OCI-LY1 (cell line): ENCODE measurements around the gene RPL12.

Experiments
- H2AFZ ChIP-seq: fragments of 200-600 bp; sonication (generic), shearing (Covaris generic); 2 replicates; pipeline ENCODE4 v1.6.0; 2014; ENCODE audit warnings: antibody characterized with exemption, mild to moderate bottlenecking, low read length
- H3F3A ChIP-seq: fragments of 200-600 bp; sonication (generic), shearing (Covaris generic); 2 replicates; pipeline ENCODE4 v1.6.0; 2014; ENCODE audit warnings: mild to moderate bottlenecking, antibody characterized with exemption, low read length, moderate library complexity; ENCODE audit not compliant: insufficient read depth
- H3K27ac ChIP-seq: fragments of 200-600 bp; sonication (generic); 2 replicates; pipeline ENCODE4 v1.5.1; 2014; ENCODE audit warnings: low read length, mixed run types, mild to moderate bottlenecking, low read depth; ENCODE audit not compliant: poor library complexity, severe bottlenecking
- H3K27me3 ChIP-seq: fragments of 200-600 bp; sonication (generic); 2 replicates; pipeline ENCODE4 v1.6.0; 2014; ENCODE audit warnings: antibody characterized with exemption, mild to moderate bottlenecking, low read length, moderate library complexity; ENCODE audit not compliant: insufficient read depth
- H3K36me3 ChIP-seq: fragments of 200-600 bp; sonication (generic); 2 replicates; pipeline ENCODE4 v1.6.1; 2014; ENCODE audit warnings: mild to moderate bottlenecking, antibody characterized with exemption, low read length, moderate library complexity, mixed read lengths; ENCODE audit not compliant: insufficient read depth
- H3K4me1 ChIP-seq: fragments of 200-600 bp; sonication (generic); 2 replicates; pipeline ENCODE4 v1.5.1; 2014; ENCODE audit warnings: mild to moderate bottlenecking, low read length, moderate library complexity; ENCODE audit not compliant: insufficient read depth, severe bottlenecking
- H3K4me2 ChIP-seq: fragments of 200-600 bp; sonication (generic), shearing (Covaris generic); 2 replicates; pipeline ENCODE4 v1.6.1; 2014; ENCODE audit warnings: low read length
- H3K4me3 ChIP-seq: fragments of 200-600 bp; sonication (generic); 2 replicates; pipeline ENCODE4 v1.5.1; 2014; ENCODE audit warnings: low read length, low read depth, mild to moderate bottlenecking, mixed read lengths; ENCODE audit not compliant: poor library complexity, severe bottlenecking
- H3K79me2 ChIP-seq: fragments of 200-600 bp; shearing (Covaris generic); 2 replicates; pipeline ENCODE4 v1.6.1; 2016; ENCODE audit warnings: mixed run types, low read length, mixed read lengths; ENCODE audit not compliant: insufficient read depth
- H3K9ac ChIP-seq: fragments of 200-600 bp; sonication (generic), shearing (Covaris generic); 2 replicates; pipeline ENCODE4 v1.6.1; 2014; ENCODE audit warnings: mild to moderate bottlenecking, low read length, mixed read lengths
- H3K9me2 ChIP-seq: fragments of 200-600 bp; sonication (generic), shearing (Covaris generic); 2 replicates; pipeline ENCODE4 v1.6.1; 2014; ENCODE audit warnings: low read depth, mild to moderate bottlenecking, low read length, mixed read lengths
- H3K9me3 ChIP-seq: fragments of 200-600 bp; shearing (Covaris generic); 2 replicates; pipeline ENCODE4 v1.6.1; 2014; ENCODE audit warnings: low read length, mixed read lengths
- H4K20me1 ChIP-seq: fragments of 200-600 bp; sonication (generic), shearing (Covaris generic); 2 replicates; pipeline ENCODE4 v1.6.0; 2016; ENCODE audit warnings: mild to moderate bottlenecking, low read length; ENCODE audit not compliant: insufficient read depth
- CTCF ChIP-seq: fragments of 200-600 bp; sonication (generic), shearing (Covaris generic); IDR thresholded peaks from 2 replicates; pipeline ENCODE4 v1.5.1; 2017; ENCODE audit warnings: mild to moderate bottlenecking, antibody characterized with exemption, low read length, moderate library complexity, mixed read lengths
- EZH2 ChIP-seq: fragments of 200-600 bp; sonication (generic), shearing (Covaris generic); IDR thresholded peaks from 2 replicates; pipeline ENCODE4 v1.8.0; 2017; ENCODE audit warnings: borderline replicate concordance, mixed run types, mild to moderate bottlenecking, antibody characterized with exemption, low read length, moderate library complexity, mixed read lengths

The RPL12 gene

GRCh38 chr9:127479507-127480081 is 28.4 kb upstream of the RPL12 start:
- no peaks in the 10 kb centered on the region for H3K79me2 ChIP-seq
- H2AFZ ChIP-seq: no peak overlapping the region
- H3K9me3 ChIP-seq: no peaks in the 10 kb centered on the region
- H3K4me2 ChIP-seq: no peak overlapping the region
- H3K4me1 ChIP-seq: no peaks in the 10 kb centered on the region
- no peak overlapping the region for H3K4me3 ChIP-seq
- no peaks in the 10 kb centered on the region for H3F3A ChIP-seq
- peaks cover 19% of the 10 kb centered on the region; the same call in 1 of the 2 replicates for H3K36me3 ChIP-seq
- no peaks in the 10 kb centered on the region for H3K27me3 ChIP-seq
- no peaks in the 10 kb centered on the region for H3K9me2 ChIP-seq
- H3K9ac ChIP-seq: no peak overlapping the region
- no peak overlapping the region for H3K27ac ChIP-seq
- no peak for TF ChIP-seq CTCF
- no peak for TF ChIP-seq EZH2
- no peaks in the 10 kb centered on the region for H4K20me1 ChIP-seq

DNA sequence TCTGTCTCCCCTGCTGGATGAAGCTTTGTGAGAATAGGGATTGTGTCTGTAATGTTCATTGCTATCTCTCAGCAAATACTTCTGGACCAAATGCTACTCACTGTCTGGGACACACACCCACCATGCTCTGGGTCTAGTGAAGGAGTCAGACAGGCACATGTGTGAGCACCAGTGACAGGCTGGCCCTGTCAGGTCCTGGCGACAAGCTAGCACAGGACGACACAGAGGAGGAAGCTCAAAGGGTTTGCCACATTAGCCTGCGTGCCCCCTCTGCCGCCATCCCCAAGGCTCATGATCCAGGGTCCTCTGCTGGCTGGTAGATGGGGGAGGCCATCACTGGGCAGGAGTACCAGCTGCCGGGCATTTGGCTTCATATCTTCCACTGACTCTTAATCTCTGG is 23.4 kb upstream of the RPL12 start:
- TF ChIP-seq CTCF (no peak), EZH2 (no peak)
- no peaks in the 10 kb centered on the region for H4K20me1 ChIP-seq
- peaks cover 6% of the 10 kb centered on the region; the same call in 1 of the 2 replicates for H3K36me3 ChIP-seq
- no peak overlapping the region for H3K4me2 ChIP-seq
- H3K4me1 ChIP-seq: no peaks in the 10 kb centered on the region
- H3K9me2 ChIP-seq: no peaks in the 10 kb centered on the region
- H3K9me3 ChIP-seq: no peaks in the 10 kb centered on the region
- no peak overlapping the region for H3K27ac ChIP-seq
- H3K27me3 ChIP-seq: no peaks in the 10 kb centered on the region
- H2AFZ ChIP-seq: no peak overlapping the region
- H3K79me2 ChIP-seq: no peaks in the 10 kb centered on the region
- H3K4me3 ChIP-seq: no peak overlapping the region
- no peaks in the 10 kb centered on the region for H3F3A ChIP-seq
- H3K9ac ChIP-seq: no peak overlapping the region

GRCh38 chr9:127473932-127474331 is 22.7 kb upstream of the RPL12 start:
- no peaks in the 10 kb centered on the region for H3K9me2 ChIP-seq
- H2AFZ ChIP-seq: no peak overlapping the region
- 0 out of 2 replicates have a peak, but pooled peaks cover 6% of the 10 kb centered on the region for H3K36me3 ChIP-seq
- no peaks in the 10 kb centered on the region for H4K20me1 ChIP-seq
- H3K4me1 ChIP-seq: no peaks in the 10 kb centered on the region
- no peaks in the 10 kb centered on the region for H3K9me3 ChIP-seq
- TF ChIP-seq EZH2: no peak
- TF ChIP-seq CTCF: no peak
- H3K79me2 ChIP-seq: no peaks in the 10 kb centered on the region
- H3K4me3 ChIP-seq: no peak overlapping the region
- no peak overlapping the region for H3K4me2 ChIP-seq
- H3K27ac ChIP-seq: no peak overlapping the region
- H3K9ac ChIP-seq: no peak overlapping the region
- H3F3A ChIP-seq: no peaks in the 10 kb centered on the region
- H3K27me3 ChIP-seq: no peaks in the 10 kb centered on the region
